Adrenal gland (tissue), 12 donors: ENCODE measurements around the gene PI4KB. TPM values are rescaled to one million over a fixed set of nuclear protein-coding genes. Genes with fewer than 3 reads are reported as not detected.

Experiments used
- DNase-seq, 7 donors: peaks; one replicate each; pipeline ENCODE4 v3.0.0-alpha.2; 2019 to 2020
- H3K27ac ChIP-seq, 5 donors: fragments of 200-600 bp; sonication (generic) in 4 of 5; 1 replicate in 3 of 5; 2 replicates in 2 of 5; pipeline versions ENCODE4 v1.5.1 to v1.8.0; 2016 to 2020; ENCODE audit warnings: mild to moderate bottlenecking in 1 of 5
- H3K27me3 ChIP-seq: fragments of 200-600 bp; 2 replicates; pipeline ENCODE4 v1.8.0; 2021
- H3K36me3 ChIP-seq, 2 donors: fragments of 200-600 bp; replicated peaks in 1 of 2; 1 replicate in 1 of 2; 2 replicates in 1 of 2; pipeline versions ENCODE4 v1.5.1 to v1.8.0; 2018 to 2022
- H3K4me1 ChIP-seq, 2 donors: fragments of 200-600 bp; replicated peaks in 1 of 2; 1 replicate in 1 of 2; 2 replicates in 1 of 2; pipeline versions ENCODE4 v1.5.1 to v1.8.0; 2018 to 2021
- H3K4me3 ChIP-seq, 4 donors: fragments of 200-600 bp; sonication (generic) in 3 of 4; one replicate each; pipeline ENCODE4 v1.5.1; 2016 to 2018
- H3K9me3 ChIP-seq, 3 donors: fragments of 200-600 bp; sonication (generic) in 1 of 3; replicated peaks in 1 of 3; 1 replicate in 2 of 3; 2 replicates in 1 of 3; pipeline versions ENCODE4 v1.5.1 to v1.8.0; 2016 to 2021
- POLR2A ChIP-seq, 2 donors: fragments of 450-650 bp; IDR thresholded peaks; one replicate each; pipeline ENCODE4 v1.6.1; 2017; ENCODE audit warnings: antibody characterized with exemption in 2 of 2, mild to moderate bottlenecking in 2 of 2, moderate library complexity in 1 of 2
- WGBS, 4 donors: extraction: QIAGEN DNeasy Blood & Tissue Kit in 2 of 4; methylation state at CpG; one replicate each; pipeline versions ENCODE4 v1.1.5 to v1.1.7; 2013 to 2017; 5-methylcytosine and 5-hydroxymethylcytosine counted together
- intact Hi-C, 2 donors: fragments of 100-400 bp; cut with DNase I; formaldehyde crosslinking; loops; one replicate each; pipeline versions ENCODE4 v1.14.1 to v1.15.0; 2022 to 2023
- polyA plus RNA-seq, 3 donors: library from polyadenylated mRNA; stranded (reverse); fragments of 200-250 nt in 2 of 3; fragments of 350-450 nt in 1 of 3; fragmentation: Illumina TruSeq in 1 of 3; extraction: RNeasy Lipid Tissue Mini Kit (QIAGEN cat#74804) in 1 of 3; gene quantifications; one replicate each; pipeline ENCODE4 v1.2.3, GENCODE V29; 2013 to 2014
- total RNA-seq, 9 donors: library from RNA; depleted of rRNA in 4 of 9; stranded (reverse); fragments of >200 nt in 4 of 9; fragments of 120-200 nt in 1 of 9; fragmentation: NEBNext Ultra II Directional in 1 of 9; extraction: Animal tissue kit (Norgen Biotek cat#: 25700) in 1 of 9; gene quantifications; one replicate each; pipeline versions ENCODE4 v1.1.0 to v1.2.4, GENCODE V29; 2013 to 2023
- TF ChIP-seq, protein P1 (sequence below), 6 experiments: fragments of 450-650 bp in 4 of 6; fragments of 200-600 bp in 2 of 6; sonication (generic) in 1 of 6; IDR thresholded peaks; 1 replicate in 5 of 6; 2 replicates in 1 of 6; pipeline versions ENCODE4 v1.5.1 to v1.8.0; 2016 to 2021; ENCODE audit warnings: antibody characterized with exemption in 6 of 6, mild to moderate bottlenecking in 2 of 6, moderate library complexity in 1 of 6
- donor health status: healthy with polysubstance abuse.
- donor health status: Bipolar disorder and iron deficiency.
- donor health status: DM: yes; HTN: yes; CAD: no.
- donor health status: DM: no; HTN: no; CAD: no.
- donor health status: DM: no; HTN: no; CAD: no.
- donor health status: DM: yes; HTN: yes; CAD: no.

Gene PI4KB
- total and polyA plus RNA-seq, 12 donors, result 30.8 to 83.5 (median 63.2) TPM

DNA sequence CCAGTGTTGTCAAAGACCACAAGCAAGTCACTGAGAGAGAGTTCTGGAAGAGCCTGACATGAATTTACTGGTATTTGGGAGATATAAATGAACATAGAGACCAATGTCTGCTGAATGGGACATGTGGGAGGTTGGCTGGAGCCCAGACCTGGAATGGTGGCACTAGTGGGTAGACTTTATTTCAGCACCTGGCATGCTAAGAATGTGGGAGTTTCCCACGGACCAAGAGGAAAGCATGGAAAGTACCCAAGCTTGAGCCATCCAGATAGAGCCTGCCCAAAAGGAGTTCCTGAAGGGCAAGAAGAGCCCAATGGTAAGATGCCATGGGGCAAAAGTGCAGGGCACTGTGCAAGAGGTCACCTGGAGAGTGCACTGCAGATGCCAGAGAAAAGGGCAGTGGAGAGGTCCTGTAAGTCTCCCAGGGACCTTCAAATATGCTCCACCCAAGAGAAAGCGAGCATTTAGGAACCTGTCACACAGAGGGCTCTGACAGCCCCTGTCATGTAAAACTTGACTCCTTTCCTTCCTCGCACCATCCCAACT, 53.2 kb downstream of the PI4KB start:
- peaks cover 2 to 9% of the 10 kb centered on the region in 2 donors for H3K4me1 ChIP-seq
- no peaks in the 10 kb centered on the region for H3K9me3 ChIP-seq
- no peak for TF ChIP-seq POLR2A (IDR thresholded peaks at IDR 0.05)
- TF ChIP-seq, protein P1, sequence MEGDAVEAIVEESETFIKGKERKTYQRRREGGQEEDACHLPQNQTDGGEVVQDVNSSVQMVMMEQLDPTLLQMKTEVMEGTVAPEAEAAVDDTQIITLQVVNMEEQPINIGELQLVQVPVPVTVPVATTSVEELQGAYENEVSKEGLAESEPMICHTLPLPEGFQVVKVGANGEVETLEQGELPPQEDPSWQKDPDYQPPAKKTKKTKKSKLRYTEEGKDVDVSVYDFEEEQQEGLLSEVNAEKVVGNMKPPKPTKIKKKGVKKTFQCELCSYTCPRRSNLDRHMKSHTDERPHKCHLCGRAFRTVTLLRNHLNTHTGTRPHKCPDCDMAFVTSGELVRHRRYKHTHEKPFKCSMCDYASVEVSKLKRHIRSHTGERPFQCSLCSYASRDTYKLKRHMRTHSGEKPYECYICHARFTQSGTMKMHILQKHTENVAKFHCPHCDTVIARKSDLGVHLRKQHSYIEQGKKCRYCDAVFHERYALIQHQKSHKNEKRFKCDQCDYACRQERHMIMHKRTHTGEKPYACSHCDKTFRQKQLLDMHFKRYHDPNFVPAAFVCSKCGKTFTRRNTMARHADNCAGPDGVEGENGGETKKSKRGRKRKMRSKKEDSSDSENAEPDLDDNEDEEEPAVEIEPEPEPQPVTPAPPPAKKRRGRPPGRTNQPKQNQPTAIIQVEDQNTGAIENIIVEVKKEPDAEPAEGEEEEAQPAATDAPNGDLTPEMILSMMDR (IDR thresholded peaks at IDR 0.05), result no peak
- peaks cover 0 to 3% of the 10 kb centered on the region in 2 donors for H3K36me3 ChIP-seq
- H3K27ac ChIP-seq, result no peak overlapping the region
- no peaks in the 10 kb centered on the region for H3K27me3 ChIP-seq
- WGBS, 4 donors, result 77 to 90% (median 85%) methylated on average over 2 to 3 of the region's 3 CpGs
- no peak overlapping the region for H3K4me3 ChIP-seq
- no peak for DNase-seq
- intact Hi-C loops, result no loop called here

DNA sequence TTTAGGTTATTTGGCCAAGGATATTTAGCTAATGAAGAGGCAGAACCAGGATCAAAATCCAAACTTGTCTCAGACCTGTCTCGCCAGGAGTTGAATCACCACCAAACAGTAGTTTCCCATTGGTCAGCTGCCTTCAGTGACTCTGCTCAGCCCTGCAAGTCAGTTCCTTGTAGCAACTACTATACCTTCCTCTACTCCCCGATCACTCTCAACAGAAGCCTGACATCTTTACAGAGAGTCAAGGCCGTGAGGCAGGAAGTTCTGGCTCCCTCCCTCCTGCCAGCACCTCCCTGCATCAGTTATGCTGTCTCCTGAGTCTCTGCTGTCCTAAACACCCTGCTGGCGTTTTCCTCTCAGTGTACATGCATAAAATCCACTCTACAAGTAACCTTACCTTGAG, 59.5 kb downstream of the PI4KB start:
- TF ChIP-seq POLR2A (IDR thresholded peaks at IDR 0.05), result peak in 1 of 2 donors; percentile 14
- TF ChIP-seq, protein P1 (IDR thresholded peaks at IDR 0.05), result no peak
- Histone ChIP-seq H3K27me3 (no peaks in the 10 kb centered on the region), H3K4me3 (no peak overlapping the region), H3K9me3 (no peaks in the 10 kb centered on the region), H3K36me3 (peaks cover 0 to 61% of the 10 kb centered on the region in 2 donors), H3K4me1 (peaks cover 2 to 12% of the 10 kb centered on the region in 2 donors), H3K27ac (peak overlapping the region in 4 of 5 donors; percentile 1 to 37 (median 5))
- intact Hi-C loops, result no loop called here
- peak in 5 of 7 donors; percentile 41 to 69 (median 66) for DNase-seq
- 38 to 56% (median 46%) methylated on average over 4 of the region's 4 CpGs for WGBS, 4 donors

DNA sequence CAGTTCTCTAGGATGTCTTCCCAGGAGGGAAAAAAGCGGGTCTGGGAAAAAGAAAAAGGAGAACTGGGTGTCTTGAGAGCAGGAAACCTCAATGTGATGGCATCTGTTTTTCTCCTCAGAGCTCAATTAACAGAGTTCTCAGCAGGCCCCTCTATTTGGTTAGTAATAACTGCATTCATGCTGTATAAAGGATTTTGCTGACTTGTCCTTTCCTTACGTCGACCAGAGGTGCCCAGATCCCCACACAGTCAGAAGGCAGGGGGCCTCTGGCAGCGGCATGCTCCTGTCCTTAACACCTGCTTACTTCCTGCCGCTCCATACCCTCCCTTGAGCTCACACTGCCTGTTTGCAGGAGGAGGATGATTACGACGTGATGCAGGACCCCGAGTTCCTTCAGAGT, 60.4 kb downstream of the PI4KB start:
- Histone ChIP-seq H3K4me3 (no peak overlapping the region), H3K4me1 (peaks cover under 1 to 10% of the 10 kb centered on the region in 2 donors), H3K27ac (no peak overlapping the region), H3K36me3 (peaks cover 0 to 70% of the 10 kb centered on the region in 2 donors), H3K27me3 (no peaks in the 10 kb centered on the region), H3K9me3 (no peaks in the 10 kb centered on the region)
- intact Hi-C loops, result no loop called here
- no peak for DNase-seq
- no peak for TF ChIP-seq POLR2A (IDR thresholded peaks at IDR 0.05)
- TF ChIP-seq, protein P1 (IDR thresholded peaks at IDR 0.05), result no peak
- WGBS, 4 donors, result 71 to 82% (median 78%) methylated on average over 8 of the region's 8 CpGs

DNA sequence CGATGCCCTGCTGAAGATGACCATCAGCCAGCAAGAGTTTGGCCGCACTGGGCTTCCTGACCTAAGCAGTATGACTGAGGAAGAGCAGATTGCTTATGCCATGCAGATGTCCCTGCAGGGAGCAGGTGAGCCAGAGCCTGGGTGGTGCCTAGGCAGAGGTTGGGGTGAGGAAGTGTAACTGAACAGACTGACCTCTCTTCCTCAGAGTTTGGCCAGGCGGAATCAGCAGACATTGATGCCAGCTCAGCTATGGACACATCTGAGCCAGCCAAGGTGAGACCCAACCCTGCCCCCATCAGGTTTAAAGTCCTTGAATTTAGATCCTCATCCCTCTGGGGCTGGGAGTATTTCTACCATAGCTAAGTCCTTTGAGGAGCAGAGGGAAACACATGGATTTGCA, 60.9 kb downstream of the PI4KB start:
- no peak overlapping the region for H3K4me3 ChIP-seq
- H3K27me3 ChIP-seq, result no peaks in the 10 kb centered on the region
- peaks cover 0 to 70% of the 10 kb centered on the region in 2 donors for H3K36me3 ChIP-seq
- DNase-seq, result no peak
- peaks cover 0 to 5% of the 10 kb centered on the region in 2 donors for H3K4me1 ChIP-seq
- no peak overlapping the region for H3K27ac ChIP-seq
- TF ChIP-seq POLR2A (IDR thresholded peaks at IDR 0.05), result no peak
- TF ChIP-seq, protein P1 (IDR thresholded peaks at IDR 0.05), result no peak
- no peaks in the 10 kb centered on the region for H3K9me3 ChIP-seq
- WGBS, 4 donors, result 71 to 93% (median 86%) methylated on average over 2 to 3 of the region's 3 CpGs
- intact Hi-C loops, result no loop called here
